Left lobe of liver (tissue), 2 donors: ENCODE measurements around the gene GAPDHS. TPM values are rescaled to one million over a fixed set of nuclear protein-coding genes. Genes with fewer than 3 reads are reported as not detected.

Experiments
- ATAC-seq: fragments of 200-7000 bp; cut with Tn5 transposase; one replicate; pipeline ENCODE4 v1.9.1; 2020; ENCODE audit warnings: mild to moderate bottlenecking, moderate library complexity
- DNase-seq: peaks from one replicate; pipeline ENCODE4 v3.0.0-alpha.2; 2020; ENCODE audit warnings: low spot score
- total RNA-seq: library from RNA; stranded (reverse); gene quantifications from one replicate; pipeline ENCODE4 v1.2.1, GENCODE V29; 2021
- donor health status: DM: no; HTN: no; CAD: no; lungs with moderate emphysema.
- donor health status: DM: no; HTN: yes; CAD: no.

The GAPDHS gene
- total RNA-seq, 1 donor from 2014 or later = not detected

GRCh38 chr19:35578707-35579106, 45.5 kb downstream of the GAPDHS start:
- DNase-seq = no peak
- ATAC-seq = no peak

- DNase-seq (no peak), ATAC-seq (no peak)
Observed at GRCh38 chr19:35582760-35583159, 49.5 kb downstream of the GAPDHS start.

GRCh38 chr19:35585848-35586247, 52.6 kb downstream of the GAPDHS start, which contains the start of gene PMIS2:
Gene PMIS2 (plus strand): TSS chr19:35586173. CDS start chr19:35586260, 87 bp downstream.
- DNase-seq (no peak), ATAC-seq (no peak)

GRCh38 chr19:35587321-35587720, 54.1 kb downstream of the GAPDHS start:
- DNase-seq (no peak), ATAC-seq (no peak)

GRCh38 chr19:35590875-35591274, 57.6 kb downstream of the GAPDHS start:
- DNase-seq (no peak), ATAC-seq (no peak)

- ATAC-seq (peak; percentile 79), DNase-seq (no peak)
Observed at GRCh38 chr19:35592226-35592625, 59.0 kb downstream of the GAPDHS start.

Other genes with a start within 250 kb of the GAPDHS start
- 0.81 TPM for gene MAG, start 241.3 kb upstream of the GAPDHS start, total RNA-seq
- 1.2 TPM for gene CD22, start 204.3 kb upstream of the GAPDHS start, total RNA-seq
- gene FFAR1, start 185.6 kb upstream of the GAPDHS start, total RNA-seq = not detected
- not detected for gene FFAR3, start 175.0 kb upstream of the GAPDHS start, total RNA-seq
- gene GPR42, start 162.4 kb upstream of the GAPDHS start, total RNA-seq = not detected
- gene FFAR2, start 85.2 kb upstream of the GAPDHS start, total RNA-seq = not detected
- not detected for gene KRTDAP, start 43.0 kb upstream of the GAPDHS start, total RNA-seq
- 2.0 TPM for gene DMKN, start 19.8 kb upstream of the GAPDHS start, total RNA-seq
- not detected for gene SBSN, start 5.1 kb upstream of the GAPDHS start, total RNA-seq
- gene TMEM147, start 12.2 kb downstream of the GAPDHS start, total RNA-seq = 26.6 TPM
- gene ATP4A, start 30.2 kb downstream of the GAPDHS start, total RNA-seq = not detected
- not detected for gene PMIS2, start 52.7 kb downstream of the GAPDHS start, total RNA-seq
- 5.7 TPM for gene HAUS5, start 79.3 kb downstream of the GAPDHS start, total RNA-seq
- 30.7 TPM for gene RBM42, start 95.6 kb downstream of the GAPDHS start, total RNA-seq
- gene ETV2, start 108.3 kb downstream of the GAPDHS start, total RNA-seq = 0.48 TPM
- gene COX6B1, start 114.9 kb downstream of the GAPDHS start, total RNA-seq = 196 TPM
- not detected for gene UPK1A, start 133.1 kb downstream of the GAPDHS start, total RNA-seq
- gene ZBTB32, start 171.1 kb downstream of the GAPDHS start, total RNA-seq = 0.10 TPM
- gene KMT2B, start 184.5 kb downstream of the GAPDHS start, total RNA-seq = 23.0 TPM
- gene IGFLR1, start 209.0 kb downstream of the GAPDHS start, total RNA-seq = 30.8 TPM
- gene U2AF1L4, start 212.0 kb downstream of the GAPDHS start, total RNA-seq = 15.1 TPM
- 31.7 TPM for gene PSENEN, start 212.2 kb downstream of the GAPDHS start, total RNA-seq
- 4.7 TPM for gene LIN37, start 215.1 kb downstream of the GAPDHS start, total RNA-seq
- gene HSPB6, start 223.6 kb downstream of the GAPDHS start, total RNA-seq = 7.0 TPM
- gene PROSER3, start 224.7 kb downstream of the GAPDHS start, total RNA-seq = 4.5 TPM
- gene ARHGAP33, start 242.1 kb downstream of the GAPDHS start, total RNA-seq = 3.6 TPM